Activated naive CD8-positive, alpha-beta T cell (primary cell): ENCODE results near the gene PDLIM4.
A peak's percentile ranks its signal among the peaks of the same experiment; 100 is the strongest.

Experiments used
- H3K27ac Mint-ChIP-seq: one replicate; pipeline ENCODE4 v1.8.0; 2021; ENCODE audit warnings: mixed read lengths
- H3K27me3 Mint-ChIP-seq: one replicate; pipeline ENCODE4 v1.8.0; 2021; ENCODE audit warnings: mixed read lengths
- H3K36me3 Mint-ChIP-seq: one replicate; pipeline ENCODE4 v1.8.0; 2021; ENCODE audit warnings: mixed read lengths
- H3K4me1 Mint-ChIP-seq: one replicate; pipeline ENCODE4 v1.8.0; 2021; ENCODE audit warnings: low read depth, mixed read lengths
- H3K4me3 Mint-ChIP-seq: one replicate; pipeline ENCODE4 v1.8.0; 2021; ENCODE audit warnings: mild to moderate bottlenecking, mixed read lengths
- H3K9me3 Mint-ChIP-seq: one replicate; pipeline ENCODE4 v1.8.0; 2021; ENCODE audit warnings: low read depth, mixed read lengths

PDLIM4 gene

GRCh38 chr5:132275367-132276220 lies 18.1 kb downstream of the PDLIM4 start:
- peaks cover 6% of the 10 kb centered on the region for H3K27me3 Mint-ChIP-seq
- H3K27ac Mint-ChIP-seq: no peak overlapping the region
- no peaks in the 10 kb centered on the region for H3K9me3 Mint-ChIP-seq
- no peak overlapping the region for H3K4me3 Mint-ChIP-seq
- H3K4me1 Mint-ChIP-seq: peaks cover 4% of the 10 kb centered on the region
- H3K36me3 Mint-ChIP-seq: no peaks in the 10 kb centered on the region

- no peaks in the 10 kb centered on the region for H3K36me3 Mint-ChIP-seq
- no peak overlapping the region for H3K4me3 Mint-ChIP-seq
- H3K27me3 Mint-ChIP-seq: peaks cover 6% of the 10 kb centered on the region
- H3K4me1 Mint-ChIP-seq: peaks cover 4% of the 10 kb centered on the region
- H3K27ac Mint-ChIP-seq: no peak overlapping the region
- no peaks in the 10 kb centered on the region for H3K9me3 Mint-ChIP-seq
These were observed 19.8 kb downstream of the PDLIM4 start for GRCh38 chr5:132277256-132277655.

- Mint-ChIP-seq H3K36me3 (no peaks in the 10 kb centered on the region), H3K4me3 (no peak overlapping the region), H3K27ac (no peak overlapping the region), H3K9me3 (no peaks in the 10 kb centered on the region), H3K4me1 (no peaks in the 10 kb centered on the region), H3K27me3 (peaks cover 3% of the 10 kb centered on the region)
These were observed 20.7 kb downstream of the PDLIM4 start for GRCh38 chr5:132277971-132278853.

GRCh38 chr5:132279801-132280200 lies 22.3 kb downstream of the PDLIM4 start:
- Mint-ChIP-seq H3K36me3 (no peaks in the 10 kb centered on the region), H3K4me3 (no peak overlapping the region), H3K27me3 (peaks cover 3% of the 10 kb centered on the region), H3K27ac (no peak overlapping the region), H3K9me3 (no peaks in the 10 kb centered on the region), H3K4me1 (no peaks in the 10 kb centered on the region)

- Mint-ChIP-seq H3K27me3 (no peaks in the 10 kb centered on the region), H3K4me3 (no peak overlapping the region), H3K4me1 (no peaks in the 10 kb centered on the region), H3K27ac (no peak overlapping the region), H3K36me3 (no peaks in the 10 kb centered on the region), H3K9me3 (no peaks in the 10 kb centered on the region)
These were observed 23.1 kb downstream of the PDLIM4 start for GRCh38 chr5:132280371-132281240.

- Mint-ChIP-seq H3K36me3 (no peaks in the 10 kb centered on the region), H3K9me3 (no peaks in the 10 kb centered on the region), H3K27me3 (no peaks in the 10 kb centered on the region), H3K4me1 (no peaks in the 10 kb centered on the region), H3K4me3 (no peak overlapping the region), H3K27ac (no peak overlapping the region)
These were observed 24.5 kb downstream of the PDLIM4 start for GRCh38 chr5:132281856-132282614.

GRCh38 chr5:132283423-132284043 lies 26.0 kb downstream of the PDLIM4 start:
- Mint-ChIP-seq H3K4me3 (no peak overlapping the region), H3K9me3 (no peaks in the 10 kb centered on the region), H3K4me1 (no peaks in the 10 kb centered on the region), H3K27me3 (peaks cover 1% of the 10 kb centered on the region), H3K36me3 (no peaks in the 10 kb centered on the region), H3K27ac (no peak overlapping the region)

- Mint-ChIP-seq H3K9me3 (no peaks in the 10 kb centered on the region), H3K27ac (no peak overlapping the region), H3K4me1 (peaks cover 9% of the 10 kb centered on the region), H3K36me3 (no peaks in the 10 kb centered on the region), H3K27me3 (peaks cover 3% of the 10 kb centered on the region), H3K4me3 (no peak overlapping the region)
These were observed 31.6 kb downstream of the PDLIM4 start for GRCh38 chr5:132289097-132289496.

- H3K27ac Mint-ChIP-seq: no peak overlapping the region
- peaks cover 20% of the 10 kb centered on the region for H3K4me1 Mint-ChIP-seq
- H3K36me3 Mint-ChIP-seq: no peaks in the 10 kb centered on the region
These were observed 33.5 kb downstream of the PDLIM4 start for GRCh38 chr5:132291026-132291425.

GRCh38 chr5:132293066-132293991 lies 35.8 kb downstream of the PDLIM4 start:
- Mint-ChIP-seq H3K9me3 (no peaks in the 10 kb centered on the region), H3K36me3 (no peaks in the 10 kb centered on the region), H3K27ac (peak overlapping the region; percentile 96), H3K27me3 (peaks cover 3% of the 10 kb centered on the region), H3K4me3 (peak overlapping the region; percentile 91), H3K4me1 (peaks cover 22% of the 10 kb centered on the region)

More at GRCh38 chr5:132291026-132291425, 33.5 kb downstream of the PDLIM4 start:
- Mint-ChIP-seq H3K27me3 (peaks cover 3% of the 10 kb centered on the region), H3K4me3 (no peak overlapping the region), H3K9me3 (no peaks in the 10 kb centered on the region)

- peaks cover 23% of the 10 kb centered on the region for H3K4me1 Mint-ChIP-seq
- no peaks in the 10 kb centered on the region for H3K36me3 Mint-ChIP-seq
- peak within 1 kb of the TSS; percentile 91 for H3K4me3 Mint-ChIP-seq
- no peaks in the 10 kb centered on the region for H3K9me3 Mint-ChIP-seq
- H3K27ac Mint-ChIP-seq: peak within 1 kb of the TSS; percentile 96
- peaks cover 1% of the 10 kb centered on the region for H3K27me3 Mint-ChIP-seq
These were observed 36.7 kb downstream of the PDLIM4 start, which contains the start of gene SLC22A4 for GRCh38 chr5:132293992-132294727. Gene SLC22A4, plus strand, starts transcription at chr5:132294394. Its CDS starts 223 bp downstream, at chr5:132294617.

- Mint-ChIP-seq H3K9me3 (no peaks in the 10 kb centered on the region), H3K36me3 (no peaks in the 10 kb centered on the region), H3K27ac (peak overlapping the region; percentile 89), H3K27me3 (no peaks in the 10 kb centered on the region), H3K4me1 (peaks cover 23% of the 10 kb centered on the region), H3K4me3 (peak overlapping the region; percentile 91)
These were observed 37.4 kb downstream of the PDLIM4 start for GRCh38 chr5:132294728-132295504.
